Measurements from ENCODE around the gene BMAL2.

The BMAL2 gene

GRCh38 chr12:27359578-27360340, 27.1 kb downstream of the BMAL2 start:
- DNase-seq, result peak; percentile 2

GRCh38 chr12:27361372-27361771, 28.7 kb downstream of the BMAL2 start:
- no peak for DNase-seq

- DNase-seq, result no peak
These were observed 34.0 kb downstream of the BMAL2 start for GRCh38 chr12:27366621-27367020.

- DNase-seq, result no peak
These were observed 34.4 kb downstream of the BMAL2 start for GRCh38 chr12:27367078-27367477.

- no peak for DNase-seq
These were observed 49.6 kb downstream of the BMAL2 start for GRCh38 chr12:27382171-27382795.
